ENCODE measurements around the gene ADAT2.

Gene ADAT2

GRCh38 chr6:143441010-143441409 is 9.5 kb downstream of the ADAT2 start:
- DNase-seq, result no peak

GRCh38 chr6:143432588-143432987 is 17.9 kb downstream of the ADAT2 start:
- DNase-seq, result no peak

- DNase-seq, result no peak
Measured at GRCh38 chr6:143431226-143431625, 19.3 kb downstream of the ADAT2 start.

DNA sequence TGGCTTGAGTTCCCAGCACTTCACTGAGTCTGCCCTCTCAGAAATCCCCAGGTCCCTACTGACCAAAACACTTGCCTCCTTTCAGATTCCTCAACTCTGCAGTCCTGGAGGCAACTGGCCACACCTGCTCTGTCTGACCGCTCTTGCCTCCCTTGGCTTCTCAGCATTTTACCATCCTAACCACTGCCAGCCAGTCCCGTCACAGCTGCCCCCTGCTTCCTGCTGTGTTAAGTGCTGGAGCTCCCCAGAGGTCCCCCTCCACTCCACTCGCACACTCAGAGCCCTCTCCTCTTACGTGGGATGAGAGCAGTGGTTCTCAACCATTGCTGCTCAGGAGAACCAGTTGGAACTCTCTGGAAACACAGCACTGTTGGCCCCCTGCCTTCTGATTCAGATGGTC is 20.5 kb downstream of the ADAT2 start:
- no peak for DNase-seq

DNA sequence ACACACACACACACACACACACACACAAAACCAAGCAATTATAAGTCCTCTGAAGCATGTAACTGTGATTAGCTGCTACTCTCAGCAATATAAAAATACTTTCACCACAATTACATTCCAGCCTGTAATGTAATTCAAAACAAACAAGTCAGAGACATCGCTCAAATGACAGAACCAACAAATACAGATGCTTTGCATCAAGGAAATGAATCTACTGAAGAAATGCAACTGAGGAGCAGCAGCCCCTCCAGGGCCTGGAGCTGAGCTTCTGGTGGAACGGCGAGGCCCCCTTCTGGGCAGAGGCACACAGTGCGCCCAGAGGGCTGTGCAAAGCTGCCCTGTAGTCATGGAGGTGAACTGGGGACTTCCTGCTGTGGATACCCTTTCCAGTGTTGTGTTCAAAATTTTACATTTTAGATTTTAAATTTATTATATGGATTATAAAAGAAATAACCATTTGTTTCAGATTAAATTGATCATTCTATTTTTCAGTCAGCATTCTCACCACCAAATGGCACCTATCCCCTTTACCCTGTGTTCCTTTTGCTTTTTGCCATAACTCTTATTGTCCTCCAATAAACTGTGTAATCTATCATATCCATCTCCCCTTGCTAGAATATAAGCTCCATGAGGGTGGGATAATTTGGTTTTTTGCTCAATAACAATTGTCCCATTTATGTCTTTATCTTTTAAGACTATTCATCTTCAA is 23.2 kb downstream of the ADAT2 start:
- DNase-seq, result peak; percentile 76

DNA sequence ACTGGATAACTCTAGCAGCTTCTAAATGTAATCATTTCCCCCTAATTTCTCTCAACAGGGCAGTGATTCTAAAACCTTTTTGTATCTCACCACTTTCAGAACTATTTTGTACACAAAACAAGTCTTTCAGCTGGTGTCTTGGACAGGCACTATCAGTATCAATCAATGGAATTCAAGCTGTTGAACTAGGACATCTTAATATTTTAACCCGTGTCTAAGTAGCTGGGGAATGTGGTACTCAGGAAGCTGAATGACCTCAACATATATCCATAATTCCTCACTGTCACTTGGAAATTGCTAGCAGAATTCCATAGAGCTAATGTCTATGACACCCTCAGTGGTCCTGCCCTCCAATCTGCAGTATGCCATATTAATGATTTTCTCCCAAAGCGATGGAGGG is 24.5 kb downstream of the ADAT2 start:
- DNase-seq, result no peak

DNA sequence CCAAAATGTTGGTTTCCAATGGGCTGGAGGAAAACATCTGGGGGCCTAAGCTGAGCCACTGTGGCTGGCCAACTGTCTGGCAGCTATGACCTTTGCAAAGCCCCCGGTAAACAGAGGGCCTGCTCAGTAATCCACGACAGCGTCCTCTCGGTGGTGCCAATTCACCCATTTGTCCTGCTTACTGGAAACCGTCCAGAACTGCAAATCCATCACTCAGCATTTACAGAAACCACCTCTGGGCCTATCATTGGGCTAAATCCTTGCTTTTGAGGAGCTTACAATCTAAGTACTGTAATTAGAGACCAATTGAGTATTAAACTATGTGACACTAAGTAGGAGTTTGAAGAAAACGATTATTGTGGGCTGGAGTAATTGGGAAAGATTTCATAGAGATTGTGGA is 31.0 kb downstream of the ADAT2 start:
- DNase-seq, result no peak

DNA sequence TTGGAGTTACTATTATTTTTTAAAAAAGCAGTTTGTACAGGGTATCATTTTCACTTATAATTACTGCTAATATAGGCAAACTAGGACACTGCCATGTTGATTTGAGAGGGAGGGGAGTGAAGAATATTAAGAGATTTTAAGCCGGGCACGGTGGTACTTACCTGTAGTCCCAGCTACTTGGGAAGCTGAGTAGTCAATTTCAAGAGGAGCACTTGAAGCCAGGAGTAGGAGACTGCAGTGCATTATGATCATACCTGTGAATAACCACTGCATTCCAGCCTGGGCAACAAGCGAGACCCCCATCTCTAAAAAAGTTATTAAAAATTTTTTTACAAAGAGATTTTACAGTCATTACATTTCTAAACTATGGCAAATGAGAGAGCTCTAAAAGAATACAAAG is 35.7 kb downstream of the ADAT2 start:
- no peak for DNase-seq

DNA sequence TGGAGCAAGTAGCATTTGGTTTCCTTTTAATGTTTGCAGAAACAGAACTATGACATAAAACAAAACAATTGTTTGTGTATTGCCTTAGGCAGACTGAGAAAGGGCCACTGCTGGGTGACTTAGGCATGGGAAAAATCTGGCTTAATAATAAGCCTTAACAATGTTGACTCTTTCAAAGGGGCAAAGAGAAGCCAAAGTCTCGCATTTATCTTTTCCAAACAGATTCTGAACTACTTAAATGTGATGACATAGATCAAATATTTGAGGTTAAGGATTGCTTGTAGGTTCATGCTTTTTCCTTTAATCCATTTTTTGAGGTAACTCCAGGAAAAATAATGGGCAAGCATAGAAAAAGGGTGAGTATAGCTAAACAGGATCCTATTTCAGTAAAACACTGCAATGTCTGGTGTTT is 39.6 kb downstream of the ADAT2 start:
- no peak for DNase-seq

DNA sequence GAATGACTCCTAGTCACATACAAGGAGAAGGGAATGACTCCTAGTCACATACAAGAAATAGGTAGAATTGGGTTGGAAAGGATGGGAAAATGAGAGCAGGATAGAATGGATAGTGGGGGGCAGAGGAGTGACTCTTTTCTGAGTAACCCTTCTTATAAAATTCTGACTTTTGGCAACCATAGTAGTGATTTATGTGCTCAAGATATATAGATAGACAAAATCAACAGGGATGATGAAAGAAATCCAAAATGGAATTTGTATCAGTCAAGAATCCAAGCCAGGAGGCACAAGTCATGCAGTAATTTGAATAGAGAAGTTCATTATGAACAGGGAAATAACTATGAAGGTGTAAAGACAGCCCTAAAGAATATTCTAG is 41.7 kb downstream of the ADAT2 start:
- DNase-seq, result no peak

DNA sequence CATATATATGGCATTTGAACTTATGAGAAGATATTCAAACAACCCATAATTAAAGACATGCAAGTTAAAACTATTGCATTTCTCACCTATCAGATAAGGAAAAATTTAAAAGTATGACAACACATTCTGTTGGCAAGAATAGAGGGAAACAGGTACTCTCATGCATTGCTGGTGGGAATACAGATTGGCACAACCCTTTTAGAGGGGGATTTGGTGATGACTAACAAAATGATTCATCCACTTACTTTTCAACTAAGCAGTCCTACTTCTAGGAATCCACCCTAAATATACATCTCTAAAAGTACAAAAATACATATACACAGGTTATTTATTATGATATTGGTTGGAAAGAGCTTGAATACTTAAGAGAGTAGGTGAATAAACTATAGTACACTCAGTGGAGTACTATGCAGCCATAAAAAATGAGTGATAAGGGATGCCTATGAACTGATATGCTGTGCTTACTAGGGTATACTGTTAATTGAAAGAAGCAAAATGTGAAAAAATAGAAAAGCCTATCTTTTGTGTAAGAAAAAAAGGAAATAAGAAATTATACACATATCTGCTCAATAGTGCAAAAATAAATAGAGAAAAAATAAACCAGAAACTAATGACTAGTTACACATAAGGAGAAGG is 42.2 kb downstream of the ADAT2 start:
- no peak for DNase-seq

DNA sequence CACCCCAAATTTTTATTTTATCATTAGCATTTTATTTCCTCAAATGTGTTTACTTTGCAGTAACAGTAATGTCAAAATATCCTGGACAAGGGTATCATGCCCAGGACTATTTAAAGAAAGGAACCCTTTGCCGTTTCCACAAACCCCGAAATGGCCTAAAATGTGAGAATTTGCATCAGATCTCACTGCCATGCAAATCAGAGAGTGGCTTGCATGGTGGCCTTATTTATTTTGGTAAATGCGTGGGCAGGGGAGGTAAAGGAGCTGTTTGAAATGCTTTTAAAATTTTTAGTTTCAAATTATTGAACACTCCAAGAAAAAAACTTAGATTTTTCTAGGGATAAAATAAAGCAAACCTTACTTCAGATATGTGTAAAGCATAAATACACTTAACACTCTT is 43.8 kb downstream of the ADAT2 start:
- no peak for DNase-seq

DNA sequence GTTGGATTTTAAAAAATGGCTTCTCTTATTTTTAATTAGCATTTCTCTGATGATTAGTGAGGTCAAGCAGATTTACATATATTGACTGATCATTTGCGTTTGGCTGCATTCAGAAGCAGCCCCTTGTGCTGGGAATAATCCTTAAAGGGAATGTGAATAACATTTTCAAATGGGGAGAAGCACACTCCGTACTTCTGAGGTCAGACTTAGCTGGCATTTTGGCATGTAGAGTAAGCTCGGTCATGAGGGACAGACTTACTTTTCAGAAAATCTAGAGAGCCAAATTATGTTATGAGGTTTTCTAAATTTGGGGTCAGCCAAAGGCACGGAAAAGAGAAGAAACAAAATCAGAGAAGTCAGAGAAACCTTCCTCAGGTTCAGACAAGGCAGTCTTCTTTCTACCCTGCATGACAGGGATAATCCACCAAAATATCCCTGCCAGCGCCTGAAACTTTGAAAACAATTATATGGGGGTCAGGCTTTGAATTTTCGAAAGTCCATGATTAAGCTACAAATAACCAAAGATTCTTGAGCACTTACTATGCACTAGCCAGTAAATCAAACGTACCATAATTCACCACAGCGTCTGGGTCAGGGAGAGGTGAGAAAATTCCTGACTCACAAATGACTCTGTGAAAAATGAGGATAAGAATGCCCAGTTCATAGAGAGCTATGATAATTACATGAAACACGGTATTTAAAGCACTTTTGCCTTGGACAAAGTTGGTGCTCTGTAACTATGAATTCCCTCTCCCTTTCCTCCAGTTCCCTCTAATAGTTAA is 44.9 kb downstream of the ADAT2 start:
- no peak for DNase-seq

DNA sequence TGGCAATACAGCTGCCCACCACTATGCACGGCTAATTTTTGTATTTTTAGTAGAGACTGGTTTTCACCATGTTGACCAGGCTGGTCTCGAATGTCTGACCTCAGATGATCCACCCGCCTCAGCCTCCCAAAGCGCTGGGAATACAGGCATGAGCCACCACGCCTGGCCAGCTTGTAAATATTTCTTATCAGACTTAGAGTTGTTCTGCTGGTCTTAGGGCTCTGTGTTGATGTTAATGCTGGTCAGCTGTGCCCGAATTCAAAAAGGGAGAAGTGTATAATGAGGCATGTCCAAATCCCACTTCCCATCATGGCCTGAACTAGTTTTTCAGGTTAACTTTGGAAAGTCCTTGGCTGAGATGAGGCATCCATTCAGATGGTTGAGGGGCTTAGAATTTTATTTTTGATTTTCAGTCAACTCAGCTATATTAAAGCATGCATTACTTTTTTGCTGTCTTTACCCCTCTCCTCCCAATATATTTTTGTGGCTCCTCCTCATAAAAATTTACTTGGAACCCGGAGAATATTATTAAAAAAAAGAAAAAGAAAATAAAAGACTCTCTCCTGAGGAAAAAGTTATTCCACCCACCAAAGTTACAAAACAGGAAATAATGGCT is 47.7 kb downstream of the ADAT2 start:
- no peak for DNase-seq

GRCh38 chr6:143401636-143402370 is 48.7 kb downstream of the ADAT2 start:
- no peak for DNase-seq

- no peak for DNase-seq
Measured at GRCh38 chr6:143401068-143401446, 49.4 kb downstream of the ADAT2 start.

DNA sequence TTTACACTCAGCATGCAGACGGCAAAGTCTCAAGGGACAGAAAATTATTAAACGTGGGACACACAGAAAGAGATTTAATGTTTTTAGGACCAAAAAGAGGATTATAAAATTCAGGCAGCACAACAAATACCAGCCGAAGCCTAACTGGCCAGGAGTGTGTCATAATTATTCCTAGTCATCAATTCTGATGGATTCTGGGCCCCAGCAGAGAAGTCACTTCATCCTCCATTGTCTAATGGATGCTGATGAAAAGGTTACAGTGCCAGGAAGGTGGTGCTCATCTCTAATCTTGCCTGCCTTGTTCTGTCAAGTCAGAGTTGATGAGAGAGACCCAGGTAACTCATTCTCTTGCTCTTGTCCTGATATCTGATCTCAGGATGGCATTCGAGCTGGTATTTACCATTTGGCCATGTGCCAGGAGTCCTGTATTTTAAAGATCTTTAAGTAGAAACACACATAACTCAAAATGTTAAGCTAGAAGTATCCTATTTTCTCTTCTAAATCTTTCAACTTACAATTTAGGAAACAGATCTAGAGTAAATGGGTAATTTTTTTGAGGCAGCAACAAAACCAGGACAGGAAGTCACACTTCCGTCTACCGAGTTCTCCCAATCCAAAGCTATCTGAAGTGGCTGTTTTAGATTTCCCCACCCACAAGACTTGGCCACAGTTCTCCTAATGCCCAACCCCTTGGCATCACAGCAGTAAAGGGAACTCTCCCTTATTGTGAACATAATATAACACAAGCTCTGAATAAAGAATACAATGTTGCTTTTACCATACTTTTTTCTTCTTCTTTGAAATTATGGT is 50.0 kb downstream of the ADAT2 start:
- no peak for DNase-seq

DNA sequence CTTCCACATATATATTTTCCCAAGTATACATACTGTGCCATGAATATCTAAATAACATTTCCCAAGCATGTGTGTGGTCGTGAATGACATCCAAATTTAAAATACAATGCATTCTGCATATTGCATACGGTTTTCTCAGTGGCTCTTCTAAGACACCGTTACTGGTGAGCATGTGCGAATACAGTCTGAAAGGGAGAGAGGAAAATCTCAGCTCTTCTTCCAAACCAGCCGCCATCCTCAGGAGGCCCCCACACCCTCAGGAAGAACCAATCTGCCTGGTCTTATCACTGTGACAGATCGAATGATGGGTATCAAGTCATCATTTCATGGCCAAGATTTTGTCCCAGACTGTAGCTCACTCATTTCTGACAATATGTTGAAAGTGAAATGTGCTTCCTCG is 50.7 kb downstream of the ADAT2 start:
- no peak for DNase-seq

DNA sequence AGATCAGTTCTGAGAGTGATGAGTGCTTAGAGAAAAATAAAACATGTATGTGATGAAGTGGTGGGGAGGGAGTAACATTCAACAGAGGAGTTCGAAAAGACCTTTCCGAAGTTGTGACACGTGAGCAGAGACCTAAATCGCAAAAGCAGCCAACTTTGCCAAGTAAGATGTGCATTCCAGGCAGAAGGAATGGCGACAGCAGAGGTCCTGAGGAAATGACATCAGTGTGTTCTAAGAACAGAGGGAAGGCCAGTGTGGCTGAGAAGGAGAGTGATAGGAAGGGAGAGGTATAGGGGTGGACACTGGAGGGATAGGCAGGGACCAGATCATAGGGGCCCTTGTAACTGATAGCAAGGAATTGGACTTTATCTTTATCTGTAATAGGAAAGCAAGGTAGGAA is 51.3 kb downstream of the ADAT2 start:
- no peak for DNase-seq

DNA sequence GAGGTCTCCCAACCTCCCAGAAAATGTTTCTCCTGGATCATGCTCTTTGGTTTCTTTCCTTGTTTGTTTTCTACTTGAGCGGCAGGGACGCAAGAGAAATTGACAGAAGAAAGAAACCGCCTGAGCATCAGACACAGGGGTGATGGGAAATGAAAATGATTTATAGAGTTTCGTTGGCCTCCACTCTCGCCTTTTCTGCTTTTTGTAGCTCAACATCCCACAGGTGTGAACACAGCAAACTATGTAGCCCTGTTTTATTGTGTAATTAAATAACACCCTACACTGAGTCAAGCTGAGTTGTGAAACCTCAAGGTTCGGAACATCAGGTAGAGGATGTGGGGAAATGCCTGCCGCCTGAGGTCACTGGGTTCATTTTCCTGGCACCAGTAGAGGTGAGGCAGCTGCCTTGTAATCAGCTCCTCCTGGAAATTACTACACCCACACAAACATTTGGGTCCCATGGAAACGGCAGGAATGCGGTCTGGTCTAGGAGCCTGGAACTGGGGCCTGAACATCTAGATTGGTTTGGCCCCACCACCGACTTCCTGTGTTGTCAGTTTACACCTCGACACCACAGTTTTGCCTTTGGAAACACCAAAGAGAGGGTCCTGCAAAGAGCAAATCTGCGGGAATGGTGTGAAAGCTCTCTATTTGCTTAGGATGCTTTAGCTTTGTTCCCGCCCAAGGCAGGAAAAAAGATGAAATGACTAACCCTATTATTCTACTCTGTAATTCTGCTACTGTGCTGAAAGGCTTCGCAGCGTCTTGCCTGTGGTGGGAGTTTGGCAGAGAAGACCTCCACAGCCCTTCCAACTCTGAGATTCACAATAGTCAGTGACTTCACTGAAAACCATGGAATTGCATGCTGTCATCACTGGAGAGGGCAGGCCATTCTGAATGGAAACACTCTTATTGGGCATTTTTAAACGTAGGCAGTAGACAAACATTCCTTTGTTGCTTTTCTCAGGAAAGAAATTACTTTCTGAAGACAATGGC is 53.0 kb downstream of the ADAT2 start:
- peak; percentile 7 for DNase-seq

All from CD4-positive, alpha-beta T cell treated with Interleukin-6 for 4 hours (primary cell).